Glomerular visceral epithelial cell (primary cell): ENCODE measurements around the gene MARCKSL1.

Experiments
- DNase-seq: peaks from one replicate; pipeline ENCODE4 v3.0.0-alpha.2; 2016; ENCODE audit errors: extremely low spot score

The MARCKSL1 gene

GRCh38 chr1:32352831-32353383, 16.9 kb upstream of the MARCKSL1 start:
- DNase-seq = no peak

GRCh38 chr1:32352239-32352745, 16.3 kb upstream of the MARCKSL1 start:
- DNase-seq = no peak

GRCh38 chr1:32351399-32352238, 15.6 kb upstream of the MARCKSL1 start:
- DNase-seq = peak; percentile 95

DNA sequence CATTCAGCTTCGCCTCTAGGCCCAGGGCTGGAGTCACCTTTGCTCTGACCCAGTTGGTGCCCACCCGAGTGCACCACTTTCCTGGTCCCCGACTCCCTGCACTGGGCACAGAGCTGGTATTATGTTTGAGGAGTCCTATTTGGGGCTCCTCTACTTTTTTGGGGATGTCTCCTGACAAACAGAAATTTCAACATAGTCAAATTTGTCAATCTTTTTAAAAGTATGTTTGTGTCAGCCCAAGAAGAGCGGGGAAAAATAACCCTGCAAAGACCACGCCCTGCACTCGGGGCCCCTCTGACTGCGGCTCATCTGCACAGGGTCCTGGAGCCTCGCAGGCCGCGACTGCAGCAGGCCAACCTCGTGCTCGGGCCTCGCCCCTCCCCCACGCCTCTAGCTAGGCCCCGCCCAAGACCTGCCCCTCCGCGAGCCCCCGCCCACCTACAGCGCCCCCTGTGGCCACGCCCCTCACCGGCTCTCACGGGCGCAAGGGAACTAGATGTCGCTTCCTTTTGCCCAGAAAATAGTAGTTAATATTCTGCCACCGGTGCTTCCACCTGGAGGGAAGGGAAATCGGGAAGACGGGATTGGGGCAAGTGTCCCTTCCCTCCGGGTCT, 14.9 kb upstream of the MARCKSL1 start:
- no peak for DNase-seq

GRCh38 chr1:32349211-32349708, 13.2 kb upstream of the MARCKSL1 start:
- peak; percentile 59 for DNase-seq

- no peak for DNase-seq
Observed at GRCh38 chr1:32346532-32347157, 10.6 kb upstream of the MARCKSL1 start.

DNA sequence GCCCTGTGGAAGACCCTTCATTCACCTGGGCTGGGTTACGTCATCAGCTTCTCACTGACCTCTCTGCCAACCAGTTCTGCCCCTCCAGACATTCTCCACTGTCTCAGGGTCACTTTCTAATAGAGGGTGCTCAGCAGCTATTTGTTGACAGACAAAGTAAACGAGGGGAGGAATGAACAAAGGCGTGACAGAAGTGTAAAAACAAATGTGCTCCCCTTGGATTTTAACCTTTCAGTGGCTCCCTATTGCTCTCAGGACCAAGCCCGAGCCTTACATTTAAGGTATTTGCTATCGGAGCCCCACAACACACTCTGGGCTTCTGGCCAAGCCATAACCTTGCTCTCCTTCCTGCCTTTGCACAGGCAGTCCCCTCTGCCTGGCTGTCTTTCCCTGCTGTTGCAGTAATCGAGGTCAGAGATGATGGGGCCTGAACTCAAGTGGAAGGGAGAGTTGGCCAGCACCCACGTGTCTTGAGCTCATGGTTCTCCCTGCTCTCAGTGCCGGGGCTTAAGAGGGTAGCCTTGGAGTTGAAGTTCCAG, 9.3 kb upstream of the MARCKSL1 start:
- peak; percentile 42 for DNase-seq

- no peak for DNase-seq
Observed at GRCh38 chr1:32342704-32343103, 6.7 kb upstream of the MARCKSL1 start.

- no peak for DNase-seq
Observed at GRCh38 chr1:32341971-32342370, 5.9 kb upstream of the MARCKSL1 start.

- no peak for DNase-seq
Observed at GRCh38 chr1:32341186-32341757, 5.2 kb upstream of the MARCKSL1 start.

DNA sequence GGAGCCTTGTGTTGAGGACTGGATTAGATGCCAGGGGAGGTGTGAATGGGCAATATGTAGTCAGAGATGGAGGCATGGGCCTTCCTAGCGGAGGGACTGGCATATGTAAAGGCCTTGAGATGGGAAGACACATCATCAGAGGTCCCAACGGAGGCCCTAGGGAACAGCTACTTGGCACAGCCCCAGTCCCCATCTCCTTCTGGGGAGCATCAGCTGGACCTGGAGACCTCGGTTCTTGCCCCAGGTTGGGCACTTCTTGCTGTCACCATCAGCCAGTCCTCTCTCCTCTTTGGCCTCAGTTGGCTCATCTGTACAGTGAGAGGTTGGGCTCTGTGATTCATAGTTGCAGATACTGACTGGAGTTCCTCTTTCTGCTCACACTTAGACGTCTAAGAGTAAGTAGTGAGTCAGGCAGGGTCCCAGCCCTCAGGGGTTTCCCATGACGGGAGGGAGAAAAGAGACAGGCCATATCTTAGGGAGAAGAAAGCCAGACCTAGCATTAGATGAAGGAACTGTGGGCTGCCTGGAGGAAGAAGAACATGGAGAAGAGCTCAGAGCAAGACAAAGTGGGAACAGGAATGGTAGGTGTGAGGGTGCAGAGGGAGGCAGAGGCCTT, 3.4 kb upstream of the MARCKSL1 start:
- DNase-seq = no peak

GRCh38 chr1:32338637-32339145, 2.7 kb upstream of the MARCKSL1 start:
- DNase-seq = no peak

DNA sequence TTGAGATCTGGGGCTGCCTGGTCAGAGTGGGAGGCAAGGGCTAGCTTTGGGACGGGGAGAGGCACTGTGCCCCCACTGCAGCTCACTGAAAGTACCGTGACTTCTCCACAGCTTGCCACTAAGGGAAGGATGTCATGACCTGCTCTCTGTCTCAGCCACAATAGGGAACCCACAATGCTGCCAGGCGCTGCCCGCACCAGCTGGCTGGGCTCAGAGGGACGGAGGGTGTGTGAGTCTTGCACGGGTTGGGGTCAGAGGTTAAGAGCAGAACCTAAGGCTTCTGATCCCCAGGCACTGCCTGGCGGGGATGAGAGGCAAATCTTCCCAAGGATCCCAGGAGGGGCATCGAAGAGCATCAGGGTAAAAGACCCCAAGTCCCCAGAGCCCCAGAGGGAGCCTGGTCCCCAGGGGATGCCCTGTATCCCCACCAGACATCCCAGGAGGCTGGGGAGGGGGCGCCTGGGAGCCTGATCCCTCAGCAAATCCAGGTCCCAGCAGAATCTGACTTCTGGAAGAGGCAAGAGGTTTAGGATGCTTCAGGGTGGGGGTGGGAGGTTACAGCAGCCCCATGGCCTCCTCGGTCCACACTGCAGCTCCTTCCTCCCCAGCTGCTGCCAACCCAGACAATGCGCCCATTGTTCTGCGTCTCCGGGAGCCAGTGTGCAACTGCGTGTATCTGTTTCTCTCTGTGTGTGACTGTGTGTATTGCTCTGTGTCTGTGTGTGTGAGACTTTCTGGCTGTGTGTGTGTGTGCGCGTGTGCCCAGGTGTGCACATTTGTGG, 2.0 kb upstream of the MARCKSL1 start:
- no peak for DNase-seq

DNA sequence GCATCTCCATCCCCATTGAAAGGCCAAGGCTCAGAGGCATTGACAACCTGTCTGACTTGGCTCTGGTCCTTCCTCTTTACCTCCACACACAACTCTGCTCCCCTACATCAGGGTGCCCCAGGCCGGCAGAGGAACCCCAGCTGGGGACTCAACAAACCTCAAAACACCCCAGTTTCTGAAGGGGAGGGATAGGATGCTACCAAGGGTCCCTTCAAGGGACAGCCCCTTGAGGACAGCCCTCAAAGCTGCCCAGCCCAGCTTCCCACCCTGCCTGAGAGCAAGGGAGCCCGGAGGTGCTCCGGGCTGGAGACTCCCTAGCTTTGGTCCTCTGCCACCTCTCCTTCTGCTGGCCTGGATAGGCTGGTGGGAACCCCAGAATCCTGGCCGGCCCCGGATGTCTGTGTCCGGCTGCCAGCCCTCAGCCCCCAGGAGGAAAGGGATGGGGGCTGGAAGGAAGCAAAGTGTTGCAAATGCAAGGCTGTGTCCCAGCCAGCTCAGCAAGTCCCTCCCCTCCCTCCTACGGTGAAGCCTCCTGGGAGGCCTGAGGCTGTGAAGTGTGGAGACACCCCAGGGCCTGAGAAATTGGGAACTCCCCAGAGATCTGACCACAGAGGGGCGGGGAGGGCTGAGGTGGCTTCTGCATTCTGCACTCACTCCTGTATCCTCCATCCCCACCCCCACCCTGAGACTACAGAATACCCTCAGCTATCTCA, 1.1 kb upstream of the MARCKSL1 start:
- peak; percentile 89 for DNase-seq

DNA sequence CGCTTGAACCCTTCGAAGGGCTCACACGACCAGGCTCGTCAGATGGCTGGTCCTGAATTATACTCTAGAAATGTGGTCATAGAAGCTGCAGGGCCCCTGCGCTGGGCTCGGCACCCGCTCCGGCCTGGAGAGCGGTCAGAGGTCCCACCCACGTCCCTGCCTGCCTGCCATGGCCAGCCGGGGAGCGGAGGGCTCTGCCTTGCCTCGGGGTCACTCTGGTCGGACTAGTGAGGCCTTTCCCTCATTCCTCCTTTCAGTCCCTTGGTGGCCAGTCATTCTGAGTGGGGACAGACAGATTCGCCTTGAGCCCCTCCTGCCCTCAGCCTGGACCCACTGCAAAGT, 529 bp upstream of the MARCKSL1 start:
- no peak for DNase-seq

- DNase-seq = no peak
Observed at GRCh38 chr1:32335535-32335789, 571 bp downstream of the MARCKSL1 start.

DNA sequence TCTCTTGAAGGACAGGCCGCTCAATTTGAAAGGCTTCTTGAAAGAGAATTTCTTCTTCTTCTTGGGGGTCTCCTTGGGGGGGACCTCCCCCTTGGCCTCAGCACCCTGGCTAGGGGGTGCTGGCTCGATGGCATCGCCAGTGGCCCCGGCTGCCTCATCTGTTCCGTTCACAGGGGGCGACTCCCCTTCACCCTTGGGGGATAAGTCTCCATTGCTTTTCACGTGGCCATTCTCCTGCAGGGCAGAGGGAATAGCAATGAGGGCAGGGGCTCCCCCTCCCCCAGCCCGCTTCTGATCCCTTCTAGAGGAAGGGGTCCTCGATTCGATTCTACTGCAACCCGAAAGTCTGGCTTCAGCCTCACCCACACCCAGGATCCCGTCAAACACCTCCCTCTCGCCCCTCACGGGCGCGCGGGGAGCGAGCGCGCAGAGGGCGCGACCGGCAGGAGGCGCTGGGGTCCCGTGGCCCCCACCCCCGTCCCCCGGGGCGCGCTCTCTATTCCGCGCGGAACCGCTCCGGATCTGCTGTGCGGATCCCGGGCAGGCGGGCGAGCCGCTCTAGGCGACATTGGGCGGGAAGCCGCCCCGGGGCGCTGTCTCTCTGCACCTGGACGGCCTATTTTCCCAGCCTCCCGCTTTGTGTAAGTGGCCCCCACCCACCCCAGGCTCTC, 1.0 kb downstream of the MARCKSL1 start:
- DNase-seq = peak; percentile 62

DNA sequence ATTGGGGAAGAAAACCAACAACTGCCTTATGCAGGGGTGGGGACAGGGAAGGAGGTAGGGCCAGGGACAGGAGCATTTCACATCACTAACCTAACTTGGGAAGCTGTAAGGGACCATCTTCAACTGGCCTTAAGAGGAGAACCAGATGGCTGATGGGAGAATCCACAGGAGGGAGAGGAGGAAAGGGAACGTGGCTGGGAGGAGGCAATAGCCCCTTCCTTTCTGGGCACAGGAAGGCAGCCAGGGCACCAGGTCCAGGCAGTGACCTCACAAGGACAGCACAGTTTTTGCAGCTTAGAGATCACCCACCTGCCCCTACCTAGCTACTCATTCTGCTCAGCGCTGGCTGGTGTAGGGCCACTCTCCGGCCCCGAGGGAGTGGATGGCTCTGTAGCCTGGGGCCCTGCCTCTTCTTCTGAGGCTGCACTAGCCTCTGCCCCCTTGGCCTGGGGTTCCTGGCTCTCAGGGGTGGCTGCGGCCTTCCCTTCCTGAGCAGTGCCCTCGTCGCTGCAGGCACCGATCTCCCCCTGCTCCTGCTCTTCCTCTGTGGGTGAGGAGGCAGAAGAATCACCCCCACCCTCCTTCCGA, 1.7 kb downstream of the MARCKSL1 start:
- no peak for DNase-seq
